Adrenal gland (tissue), 12 donors: Measurements from ENCODE around the gene PLD4. TPM values are rescaled to one million over a fixed set of nuclear protein-coding genes. Genes with fewer than 3 reads are reported as not detected.
"Not testable (repeated sequence)": the region's sequence is repeated elsewhere in the genome, so short reads cannot be mapped to it uniquely, and the experiment has no call there.

Experiments
- DNase-seq, 7 donors: peaks; one replicate each; pipeline ENCODE4 v3.0.0-alpha.2; 2019 to 2020
- H3K27ac ChIP-seq, 5 donors: fragments of 200-600 bp; sonication (generic) in 4 of 5; 1 replicate in 3 of 5; 2 replicates in 2 of 5; pipeline versions ENCODE4 v1.5.1 to v1.8.0; 2016 to 2020; ENCODE audit warnings: mild to moderate bottlenecking in 1 of 5
- H3K27me3 ChIP-seq: fragments of 200-600 bp; 2 replicates; pipeline ENCODE4 v1.8.0; 2021
- H3K36me3 ChIP-seq, 2 donors: fragments of 200-600 bp; replicated peaks in 1 of 2; 1 replicate in 1 of 2; 2 replicates in 1 of 2; pipeline versions ENCODE4 v1.5.1 to v1.8.0; 2018 to 2022
- H3K4me1 ChIP-seq, 2 donors: fragments of 200-600 bp; replicated peaks in 1 of 2; 1 replicate in 1 of 2; 2 replicates in 1 of 2; pipeline versions ENCODE4 v1.5.1 to v1.8.0; 2018 to 2021
- H3K4me3 ChIP-seq, 4 donors: fragments of 200-600 bp; sonication (generic) in 3 of 4; one replicate each; pipeline ENCODE4 v1.5.1; 2016 to 2018
- H3K9me3 ChIP-seq, 3 donors: fragments of 200-600 bp; sonication (generic) in 1 of 3; replicated peaks in 1 of 3; 1 replicate in 2 of 3; 2 replicates in 1 of 3; pipeline versions ENCODE4 v1.5.1 to v1.8.0; 2016 to 2021
- POLR2A ChIP-seq, 2 donors: fragments of 450-650 bp; IDR thresholded peaks; one replicate each; pipeline ENCODE4 v1.6.1; 2017; ENCODE audit warnings: antibody characterized with exemption in 2 of 2, mild to moderate bottlenecking in 2 of 2, moderate library complexity in 1 of 2
- WGBS, 4 donors: extraction: QIAGEN DNeasy Blood & Tissue Kit in 2 of 4; methylation state at CpG; one replicate each; pipeline versions ENCODE4 v1.1.5 to v1.1.7; 2013 to 2017; 5-methylcytosine and 5-hydroxymethylcytosine counted together
- intact Hi-C, 2 donors: fragments of 100-400 bp; cut with DNase I; formaldehyde crosslinking; loops; one replicate each; pipeline versions ENCODE4 v1.14.1 to v1.15.0; 2022 to 2023
- polyA plus RNA-seq, 3 donors: library from polyadenylated mRNA; stranded (reverse); fragments of 200-250 nt in 2 of 3; fragments of 350-450 nt in 1 of 3; fragmentation: Illumina TruSeq in 1 of 3; extraction: RNeasy Lipid Tissue Mini Kit (QIAGEN cat#74804) in 1 of 3; gene quantifications; one replicate each; pipeline ENCODE4 v1.2.3, GENCODE V29; 2013 to 2014
- total RNA-seq, 9 donors: library from RNA; depleted of rRNA in 4 of 9; stranded (reverse); fragments of >200 nt in 4 of 9; fragments of 120-200 nt in 1 of 9; fragmentation: NEBNext Ultra II Directional in 1 of 9; extraction: Animal tissue kit (Norgen Biotek cat#: 25700) in 1 of 9; gene quantifications; one replicate each; pipeline versions ENCODE4 v1.1.0 to v1.2.4, GENCODE V29; 2013 to 2023
- TF ChIP-seq, protein P1 (sequence below), 6 experiments: fragments of 450-650 bp in 4 of 6; fragments of 200-600 bp in 2 of 6; sonication (generic) in 1 of 6; IDR thresholded peaks; 1 replicate in 5 of 6; 2 replicates in 1 of 6; pipeline versions ENCODE4 v1.5.1 to v1.8.0; 2016 to 2021; ENCODE audit warnings: antibody characterized with exemption in 6 of 6, mild to moderate bottlenecking in 2 of 6, moderate library complexity in 1 of 6
- donor health status: healthy with polysubstance abuse.
- donor health status: Bipolar disorder and iron deficiency.
- donor health status: DM: yes; HTN: yes; CAD: no.
- donor health status: DM: no; HTN: no; CAD: no.
- donor health status: DM: no; HTN: no; CAD: no.
- donor health status: DM: yes; HTN: yes; CAD: no.

The PLD4 gene
- total and polyA plus RNA-seq, 12 donors = 0.30 to 1.9 (median 0.55) TPM; not detected in 3

- intact Hi-C loops = no loop called here
- no peak for TF ChIP-seq POLR2A (IDR thresholded peaks at IDR 0.05)
- Histone ChIP-seq H3K36me3 (no peaks in the 10 kb centered on the region), H3K4me3 (no peak overlapping the region), H3K27me3 (peaks cover 9% of the 10 kb centered on the region), H3K4me1 (peaks cover 6% of the 10 kb centered on the region in 2 donors), H3K27ac (no peak overlapping the region), H3K9me3 (no peaks in the 10 kb centered on the region)
- WGBS, 4 donors = 82 to 89% (median 87%) methylated on average over 12 of the region's 12 CpGs
- no peak for DNase-seq
Observed at GRCh38 chr14:104900639-104901512, 23.8 kb upstream of the PLD4 start.

DNA sequence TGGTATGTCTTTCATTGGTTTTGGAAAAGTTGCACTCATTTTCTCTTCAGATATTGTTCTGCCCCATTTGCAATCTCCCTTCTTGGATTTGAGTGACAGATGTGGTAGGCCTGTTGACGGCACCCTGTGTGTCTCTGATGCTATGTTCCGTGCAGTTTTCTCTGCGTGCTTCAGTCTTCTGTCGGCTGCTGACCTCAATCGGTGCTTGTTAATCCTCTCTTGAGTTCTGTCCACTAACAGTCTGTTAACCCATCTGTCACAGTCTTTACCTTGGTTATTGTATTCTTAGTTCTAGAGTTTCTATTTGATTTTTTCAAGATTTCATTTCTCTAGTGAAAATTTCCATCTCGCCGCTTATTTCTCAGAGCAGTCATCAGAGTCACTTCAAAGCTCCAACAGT is 20.7 kb upstream of the PLD4 start:
- no peak for DNase-seq
- Histone ChIP-seq H3K27ac (no peak overlapping the region), H3K27me3 (peaks cover 9% of the 10 kb centered on the region), H3K36me3 (no peaks in the 10 kb centered on the region), H3K4me3 (no peak overlapping the region), H3K9me3 (no peaks in the 10 kb centered on the region), H3K4me1 (no peaks in the 10 kb centered on the region)
- WGBS, 4 donors = 88 to 94% (median 92%) methylated on average over 7 of the region's 7 CpGs
- TF ChIP-seq POLR2A (IDR thresholded peaks at IDR 0.05) = no peak
- TF ChIP-seq, protein P1, sequence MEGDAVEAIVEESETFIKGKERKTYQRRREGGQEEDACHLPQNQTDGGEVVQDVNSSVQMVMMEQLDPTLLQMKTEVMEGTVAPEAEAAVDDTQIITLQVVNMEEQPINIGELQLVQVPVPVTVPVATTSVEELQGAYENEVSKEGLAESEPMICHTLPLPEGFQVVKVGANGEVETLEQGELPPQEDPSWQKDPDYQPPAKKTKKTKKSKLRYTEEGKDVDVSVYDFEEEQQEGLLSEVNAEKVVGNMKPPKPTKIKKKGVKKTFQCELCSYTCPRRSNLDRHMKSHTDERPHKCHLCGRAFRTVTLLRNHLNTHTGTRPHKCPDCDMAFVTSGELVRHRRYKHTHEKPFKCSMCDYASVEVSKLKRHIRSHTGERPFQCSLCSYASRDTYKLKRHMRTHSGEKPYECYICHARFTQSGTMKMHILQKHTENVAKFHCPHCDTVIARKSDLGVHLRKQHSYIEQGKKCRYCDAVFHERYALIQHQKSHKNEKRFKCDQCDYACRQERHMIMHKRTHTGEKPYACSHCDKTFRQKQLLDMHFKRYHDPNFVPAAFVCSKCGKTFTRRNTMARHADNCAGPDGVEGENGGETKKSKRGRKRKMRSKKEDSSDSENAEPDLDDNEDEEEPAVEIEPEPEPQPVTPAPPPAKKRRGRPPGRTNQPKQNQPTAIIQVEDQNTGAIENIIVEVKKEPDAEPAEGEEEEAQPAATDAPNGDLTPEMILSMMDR (IDR thresholded peaks at IDR 0.05) = no peak
- intact Hi-C loops = no loop called here

DNA sequence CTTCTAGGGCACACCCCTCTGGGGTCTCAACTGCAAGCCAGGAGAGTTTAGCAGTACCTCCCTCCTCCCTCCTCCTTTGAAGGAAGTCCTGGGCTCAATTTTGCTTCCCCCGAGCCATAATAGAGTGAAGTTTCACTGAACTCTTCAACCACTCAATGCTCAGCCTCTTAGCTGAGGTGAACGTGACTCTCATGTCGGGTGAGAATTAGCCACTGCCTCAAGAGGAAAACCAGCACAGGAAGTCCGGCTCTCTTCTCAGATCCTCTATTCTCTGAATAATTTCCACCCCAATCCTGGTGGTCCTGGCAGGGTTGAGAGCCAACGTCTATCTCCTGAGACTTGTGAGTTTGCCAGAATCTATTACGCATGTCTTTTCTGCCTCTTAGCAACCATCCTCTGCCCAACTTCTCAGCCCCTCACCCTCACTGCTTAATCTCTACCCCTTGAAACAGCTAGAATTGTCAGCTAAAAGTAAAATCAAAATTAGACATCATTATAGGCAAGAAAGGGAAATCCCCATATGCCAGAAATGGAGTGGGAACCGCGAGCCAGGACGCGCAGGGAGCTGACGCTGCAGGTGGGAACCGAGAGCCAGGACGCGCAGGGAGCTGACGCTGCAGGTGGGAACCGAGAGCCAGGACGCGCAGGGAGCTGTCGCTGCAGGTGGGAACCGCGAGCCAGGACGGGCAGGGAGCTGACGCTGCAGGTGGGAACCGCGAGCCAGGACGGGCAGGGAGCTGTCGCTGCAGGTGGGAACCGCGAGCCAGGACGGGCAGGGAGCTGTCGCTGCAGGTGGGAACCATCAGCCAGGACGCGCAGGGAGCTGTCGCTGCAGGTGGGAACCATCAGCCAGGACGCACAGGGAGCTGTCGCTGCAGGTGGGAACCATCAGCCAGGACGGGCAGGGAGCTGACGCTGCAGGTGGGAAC is 19.8 kb upstream of the PLD4 start:
- H3K36me3 ChIP-seq, H3K9me3 ChIP-seq, H3K27me3 ChIP-seq, H3K27ac ChIP-seq, H3K4me3 ChIP-seq, H3K4me1 ChIP-seq, intact Hi-C loops, DNase-seq: not testable (repeated sequence)
- 62 to 72% (median 65%) methylated on average over 30 to 38 of the region's 38 CpGs for WGBS, 4 donors

- H3K27ac ChIP-seq, H3K9me3 ChIP-seq, H3K4me3 ChIP-seq, H3K36me3 ChIP-seq, H3K4me1 ChIP-seq, DNase-seq, H3K27me3 ChIP-seq, intact Hi-C loops: not testable (repeated sequence)
- WGBS, 4 donors = 64 to 83% (median 72%) methylated on average over 21 to 28 of the region's 28 CpGs
Observed at GRCh38 chr14:104905579-104905933, 19.1 kb upstream of the PLD4 start.

DNA sequence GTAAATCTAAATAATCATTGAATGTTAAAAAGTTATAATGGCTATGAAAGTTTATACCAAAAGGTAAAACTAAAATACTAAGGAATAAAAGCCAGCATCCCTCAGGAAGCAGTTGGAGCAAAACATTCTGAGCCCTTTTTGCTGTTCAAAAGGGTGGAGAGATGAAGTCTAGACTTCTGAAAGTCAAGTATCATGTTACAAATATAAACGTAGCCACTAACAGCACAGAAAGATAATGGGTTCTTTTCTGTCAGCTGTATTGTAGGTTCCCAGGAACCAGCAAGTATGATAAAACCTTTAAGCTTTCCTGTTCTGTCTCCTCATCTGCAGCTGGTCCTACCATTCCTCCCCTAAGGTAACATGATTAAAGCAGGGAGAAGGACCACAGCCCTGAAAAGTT is 16.4 kb upstream of the PLD4 start:
- no peak for DNase-seq

More for the DNA sequence above, 16.4 kb upstream of the PLD4 start:
- TF ChIP-seq, protein P1 (IDR thresholded peaks at IDR 0.05) = no peak
- WGBS, 4 donors = 5 to 18% (median 9%) methylated on average over 1 of the region's 1 CpG
- intact Hi-C loops = no loop called here
- Histone ChIP-seq H3K27me3 (peaks cover 9% of the 10 kb centered on the region), H3K27ac (no peak overlapping the region), H3K4me1 (no peaks in the 10 kb centered on the region), H3K9me3 (peaks cover 0 to 5% (median 0%) of the 10 kb centered on the region in 3 donors), H3K36me3 (no peaks in the 10 kb centered on the region), H3K4me3 (no peak overlapping the region)
